ENCODE data around the gene FOXB1. TPM values are rescaled to one million over a fixed set of nuclear protein-coding genes. Genes with fewer than 3 reads are reported as not detected.

FOXB1 gene
- total and polyA plus RNA-seq, 2 experiments from 2014 or later: 4.7 to 6.7 TPM

- H3K9me3 Mint-ChIP-seq: peaks cover 12% of the 10 kb centered on the region; the same call in 2 of the 3 replicates
- peaks cover 3% of the 10 kb centered on the region for H3K4me1 ChIP-seq (ENCODE audit: insufficient read depth)
- H3K27ac Mint-ChIP-seq: no peak overlapping the region
- no peak for ATAC-seq
- no peaks in the 10 kb centered on the region for H3K27me3 ChIP-seq (ENCODE audit: insufficient read depth)
- no peak overlapping the region for H3K4me3 Mint-ChIP-seq
- H3K36me3 Mint-ChIP-seq (ENCODE audit: low read depth): peaks cover 10% of the 10 kb centered on the region; the same call in 2 of the 3 replicates
- H2AFZ ChIP-seq: no peak overlapping the region
- H3K4me1 Mint-ChIP-seq: peaks cover 11% of the 10 kb centered on the region; the same call in 2 of the 3 replicates
- H3K36me3 ChIP-seq (ENCODE audit: insufficient read depth): 0 out of 2 replicates have a peak, but pooled peaks cover 7% of the 10 kb centered on the region
- no peak overlapping the region for H3K27ac ChIP-seq (ENCODE audit: low read depth)
- no peaks in the 10 kb centered on the region for H3K9me2 ChIP-seq (ENCODE audit: insufficient read depth)
- no peak for DNase-seq (ENCODE audit: low spot score)
- no peak overlapping the region for H3K4me2 ChIP-seq
- H3K27me3 Mint-ChIP-seq (ENCODE audit: insufficient read depth, low read depth, poor library complexity): peaks cover under 1% of the 10 kb centered on the region
- H3K79me2 ChIP-seq (replicated peaks; ENCODE audit: insufficient read depth): no peaks in the 10 kb centered on the region
- no peaks in the 10 kb centered on the region for H4K20me1 ChIP-seq (replicated peaks; ENCODE audit: insufficient read depth)
- H3F3A ChIP-seq (replicated peaks; ENCODE audit: low read depth): no peaks in the 10 kb centered on the region
- no peak overlapping the region for H3K4me3 ChIP-seq
- TF ChIP-seq ETS1 (IDR thresholded peaks at IDR 0.05): no peak
Observed at GRCh38 chr15:60049948-60050347, 45.8 kb downstream of the FOXB1 start.

GRCh38 chr15:60052796-60053195, 48.7 kb downstream of the FOXB1 start:
- no peak for ATAC-seq
- no peak overlapping the region for H3K4me3 Mint-ChIP-seq
- TF ChIP-seq CREB1 (CRISPR knock-in tag; IDR thresholded peaks at IDR 0.05; ENCODE audit: low read depth) (no peak), EZH2 (IDR thresholded peaks at IDR 0.05; ENCODE audit: low read depth, unreplicated experiment) (no peak), REST (IDR thresholded peaks at IDR 0.05; ENCODE audit: unreplicated experiment) (no peak), STAT1 (IDR thresholded peaks at IDR 0.05; ENCODE audit: unreplicated experiment) (no peak), ZNF331 (CRISPR knock-in tag; IDR thresholded peaks at IDR 0.05; ENCODE audit: low read depth) (no peak), CTCF (conservative IDR thresholded peaks at IDR 0.05; ENCODE audit: low read depth in 2 of 2) (no peak), EZH2phosphoT487 (IDR thresholded peaks at IDR 0.05; ENCODE audit: unreplicated experiment) (no peak), JUNB (IDR thresholded peaks at IDR 0.05; ENCODE audit: unreplicated experiment) (no peak), ETS1 (IDR thresholded peaks at IDR 0.05) (no peak), ZNF114 (CRISPR knock-in tag; IDR thresholded peaks at IDR 0.05) (no peak)

More at GRCh38 chr15:60052796-60053195, 48.7 kb downstream of the FOXB1 start:
- Mint-ChIP-seq H3K36me3 (ENCODE audit: low read depth) (peaks cover 10% of the 10 kb centered on the region; the same call in 2 of the 3 replicates), H3K27ac (no peak overlapping the region), H3K27me3 (ENCODE audit: insufficient read depth, low read depth, poor library complexity) (peaks cover 1% of the 10 kb centered on the region), H3K4me1 (no peaks in the 10 kb centered on the region), H3K9me3 (peaks cover 12% of the 10 kb centered on the region; the same call in 2 of the 3 replicates)
- DNase-seq (ENCODE audit: low spot score): no peak
- no peaks in the 10 kb centered on the region for H3K27me3 ChIP-seq (ENCODE audit: insufficient read depth)
- H3K27ac ChIP-seq (ENCODE audit: low read depth): no peak overlapping the region
- H3K9me2 ChIP-seq (ENCODE audit: insufficient read depth): no peaks in the 10 kb centered on the region; the same call in 1 of the 2 replicates
- no peaks in the 10 kb centered on the region for H3F3A ChIP-seq (replicated peaks; ENCODE audit: low read depth)
- no peaks in the 10 kb centered on the region for H4K20me1 ChIP-seq (replicated peaks; ENCODE audit: insufficient read depth)
- 0 out of 2 replicates have a peak, but pooled peaks cover 7% of the 10 kb centered on the region for H3K36me3 ChIP-seq (ENCODE audit: insufficient read depth)
- H3K4me2 ChIP-seq: no peak overlapping the region
- no peak overlapping the region for H2AFZ ChIP-seq
- no peaks in the 10 kb centered on the region for H3K4me1 ChIP-seq (ENCODE audit: insufficient read depth)
- no peaks in the 10 kb centered on the region for H3K79me2 ChIP-seq (replicated peaks; ENCODE audit: insufficient read depth)
- H3K4me3 ChIP-seq: no peak overlapping the region
